ENCODE measurements around the gene RAB3D.

DNA sequence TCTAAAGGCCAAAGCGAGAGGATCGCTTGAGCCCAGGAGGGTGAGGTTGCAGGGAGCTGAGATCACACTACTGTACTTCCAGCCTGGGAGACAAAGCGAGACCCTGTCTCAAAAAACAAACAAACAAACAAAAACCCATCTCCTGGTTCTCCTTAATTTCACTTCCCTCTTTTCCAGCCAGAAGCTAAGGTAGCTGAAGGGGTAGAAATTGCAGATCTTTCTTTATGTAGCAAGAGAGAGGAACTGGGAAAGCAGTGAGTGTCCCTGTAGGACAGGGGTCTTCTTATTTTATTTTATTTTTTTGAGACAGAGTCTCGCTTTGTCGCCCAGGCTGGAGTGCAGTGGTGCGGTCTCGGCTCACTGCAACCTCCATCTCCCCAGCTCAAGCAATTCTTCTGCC is 48.0 kb downstream of the RAB3D start:
- TF ChIP-seq CTCF (IDR thresholded peaks at IDR 0.05; ENCODE audit: low read depth, low read length): no peak
- TF ChIP-seq POLR2A (IDR thresholded peaks at IDR 0.05; ENCODE audit: extremely low read depth, insufficient read length): no peak
- no peak for TF ChIP-seq MYC (IDR thresholded peaks at IDR 0.05; ENCODE audit: low read depth, low read length)
- no peak for TF ChIP-seq MAX (IDR thresholded peaks at IDR 0.05; ENCODE audit: low read depth, low read length)

Data from NB4 (cell line).